GM19023 (cell line): Measurements from ENCODE around the gene NRP1.
A peak's percentile ranks its signal among the peaks of the same experiment; 100 is the strongest.

Source experiments
- ATAC-seq: cut with Tn5 transposase; IDR thresholded peaks from one replicate; pipeline ENCODE4 v1.9.1; 2021; ENCODE audit warnings: mild to moderate bottlenecking, moderate library complexity; ENCODE audit not compliant: unreplicated experiment

Gene NRP1

GRCh38 chr10:33216661-33217427, 117.6 kb downstream of the NRP1 start:
- no peak for ATAC-seq

GRCh38 chr10:33215635-33216034, 118.8 kb downstream of the NRP1 start:
- ATAC-seq: no peak

- ATAC-seq: no peak
These were observed 119.3 kb downstream of the NRP1 start for GRCh38 chr10:33215154-33215553.

GRCh38 chr10:33214174-33214573, 120.3 kb downstream of the NRP1 start:
- ATAC-seq: no peak

- no peak for ATAC-seq
These were observed 122.3 kb downstream of the NRP1 start for GRCh38 chr10:33212061-33212748.

GRCh38 chr10:33211106-33211878, 123.2 kb downstream of the NRP1 start:
- no peak for ATAC-seq

- no peak for ATAC-seq
These were observed 124.7 kb downstream of the NRP1 start for GRCh38 chr10:33209802-33210201.

- no peak for ATAC-seq
These were observed 126.3 kb downstream of the NRP1 start for GRCh38 chr10:33208166-33208565.

- no peak for ATAC-seq
These were observed 130.4 kb downstream of the NRP1 start for GRCh38 chr10:33204031-33204430.

GRCh38 chr10:33201971-33202370, 132.5 kb downstream of the NRP1 start:
- ATAC-seq: no peak

GRCh38 chr10:33201056-33201780, 133.2 kb downstream of the NRP1 start:
- no peak for ATAC-seq

- ATAC-seq: no peak
These were observed 134.7 kb downstream of the NRP1 start for GRCh38 chr10:33199731-33200232.

GRCh38 chr10:33198610-33199009, 135.9 kb downstream of the NRP1 start:
- ATAC-seq: no peak

- ATAC-seq: no peak
These were observed 137.6 kb downstream of the NRP1 start for GRCh38 chr10:33196710-33197491.

GRCh38 chr10:33196377-33196706, 138.1 kb downstream of the NRP1 start:
- ATAC-seq: no peak

- no peak for ATAC-seq
These were observed 138.7 kb downstream of the NRP1 start for GRCh38 chr10:33195608-33196376.

GRCh38 chr10:33193701-33194521, 140.6 kb downstream of the NRP1 start:
- no peak for ATAC-seq

- ATAC-seq: peak; percentile 89
These were observed 141.3 kb downstream of the NRP1 start for GRCh38 chr10:33193057-33193700.
